ENCODE data around the gene C7orf25.

DNA sequence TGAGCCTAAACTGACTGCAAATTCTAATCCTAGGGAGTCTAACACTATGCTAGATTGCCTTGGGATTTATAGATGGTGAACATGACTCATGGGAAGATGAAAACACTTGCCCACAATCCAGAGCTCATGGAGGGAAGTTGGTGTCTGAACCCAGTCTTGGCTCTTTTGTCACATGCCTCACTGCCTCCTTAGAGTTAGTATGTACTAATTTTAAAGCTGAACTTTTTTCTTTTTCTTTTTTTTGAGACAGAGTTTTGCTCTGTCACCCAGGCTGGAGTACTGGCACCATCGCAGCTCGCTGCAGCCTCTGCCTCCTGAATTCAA, 34.7 kb upstream of the C7orf25 start:
- no peak for TF ChIP-seq CTCF (IDR thresholded peaks at IDR 0.05; ENCODE audit: low read depth, low read length)
- no peak for TF ChIP-seq EZH2phosphoT487 (IDR thresholded peaks at IDR 0.05; ENCODE audit: low read depth)

Data from OCI-LY3 (cell line).